Liver (tissue), 9 donors: Measurements from ENCODE around the gene TMCO1. TPM values are rescaled to one million over a fixed set of nuclear protein-coding genes. Genes with fewer than 3 reads are reported as not detected.

Source experiments
- DNase-seq: peaks from one replicate; pipeline ENCODE4 v3.0.0-alpha.2; 2017; ENCODE audit warnings: low spot score
- H3K27ac ChIP-seq, 2 donors: one replicate each; pipeline ENCODE4 v1.7.0; 2013; ENCODE audit warnings: inconsistent platforms in 2 of 2, low read length in 2 of 2, control low read depth in 1 of 2, low read depth in 1 of 2, mild to moderate bottlenecking in 1 of 2
- H3K27me3 ChIP-seq, 4 donors: one replicate each; pipeline versions ENCODE4 v1.6.1 to v1.7.0; 2013; ENCODE audit warnings: low read length in 3 of 4, inconsistent platforms in 1 of 4, mild to moderate bottlenecking in 1 of 4, moderate library complexity in 1 of 4; ENCODE audit not compliant: control insufficient read depth in 4 of 4, insufficient read depth in 4 of 4
- H3K36me3 ChIP-seq, 4 donors: one replicate each; pipeline versions ENCODE4 v1.6.1 to v1.7.0; 2013; ENCODE audit warnings: low read length in 3 of 4, mild to moderate bottlenecking in 3 of 4, low read depth in 1 of 4, moderate library complexity in 1 of 4; ENCODE audit not compliant: control insufficient read depth in 4 of 4, insufficient read depth in 3 of 4
- H3K4me1 ChIP-seq, 4 donors: one replicate each; pipeline versions ENCODE4 v1.6.1 to v1.7.0; 2013; ENCODE audit warnings: low read length in 3 of 4, mild to moderate bottlenecking in 3 of 4, moderate library complexity in 1 of 4; ENCODE audit not compliant: control insufficient read depth in 4 of 4, insufficient read depth in 4 of 4
- H3K4me3 ChIP-seq, 3 donors: one replicate each; pipeline versions ENCODE4 v1.6.1 to v1.7.0; 2013; ENCODE audit warnings: low read length in 3 of 3, control low read depth in 1 of 3, low read depth in 1 of 3, mild to moderate bottlenecking in 1 of 3
- H3K9ac ChIP-seq, 2 donors: one replicate each; pipeline ENCODE4 v1.7.0; 2013; ENCODE audit warnings: low read length in 2 of 2, mild to moderate bottlenecking in 2 of 2, moderate library complexity in 2 of 2, control low read depth in 1 of 2, low read depth in 1 of 2
- H3K9me3 ChIP-seq, 4 donors: one replicate each; pipeline versions ENCODE4 v1.6.1 to v1.7.0; 2013; ENCODE audit warnings: low read length in 3 of 4; ENCODE audit not compliant: control insufficient read depth in 4 of 4
- EGR1 ChIP-seq, 2 donors: IDR thresholded peaks; 2 replicates each; pipeline ENCODE4 v1.6.1; 2016 to 2018; ENCODE audit warnings: antibody characterized with exemption in 2 of 2, low read depth in 2 of 2
- FOXA1 ChIP-seq: IDR thresholded peaks from 2 replicates; pipeline ENCODE4 v1.6.1; 2016; ENCODE audit warnings: antibody characterized with exemption
- FOXA2 ChIP-seq: IDR thresholded peaks from 2 replicates; pipeline ENCODE4 v1.6.1; 2016; ENCODE audit warnings: antibody characterized with exemption
- GABPA ChIP-seq, 2 donors: IDR thresholded peaks in 1 of 2; conservative IDR thresholded peaks in 1 of 2; 2 replicates each; pipeline ENCODE4 v1.6.1; 2016; ENCODE audit warnings: antibody characterized with exemption in 2 of 2, mild to moderate bottlenecking in 1 of 2, moderate library complexity in 1 of 2
- HNF4A ChIP-seq, 2 donors: conservative IDR thresholded peaks; 2 replicates each; pipeline ENCODE4 v1.6.1; 2016; ENCODE audit warnings: antibody characterized with exemption in 2 of 2, mild to moderate bottlenecking in 2 of 2
- HNF4G ChIP-seq: IDR thresholded peaks from 2 replicates; pipeline ENCODE4 v1.6.1; 2016; ENCODE audit warnings: antibody characterized with exemption
- JUND ChIP-seq, 2 donors: IDR thresholded peaks; 2 replicates each; pipeline ENCODE4 v1.6.1; 2016; ENCODE audit warnings: antibody characterized with exemption in 2 of 2
- NR2F2 ChIP-seq: IDR thresholded peaks from 2 replicates; pipeline ENCODE4 v1.6.1; 2016; ENCODE audit warnings: antibody characterized with exemption
- RAD21 ChIP-seq, 2 donors: IDR thresholded peaks; 2 replicates each; pipeline ENCODE4 v1.6.1; 2016; ENCODE audit warnings: antibody characterized with exemption in 2 of 2, mild to moderate bottlenecking in 2 of 2
- TAF1 ChIP-seq: conservative IDR thresholded peaks from 2 replicates; pipeline ENCODE4 v1.6.1; 2016; ENCODE audit warnings: antibody characterized with exemption, mild to moderate bottlenecking
- YY1 ChIP-seq: IDR thresholded peaks from 2 replicates; pipeline ENCODE4 v1.6.1; 2016; ENCODE audit warnings: antibody characterized with exemption, mild to moderate bottlenecking
- WGBS: extraction: QIAGEN DNeasy Blood & Tissue Kit; methylation state at CpG from one replicate; pipeline ENCODE4 v1.1.7; 2013; 5-methylcytosine and 5-hydroxymethylcytosine counted together
- polyA plus RNA-seq, 2 donors: library from polyadenylated mRNA; stranded (reverse) in 1 of 2; unstranded in 1 of 2; fragments of 200-250 nt in 1 of 2; fragments of >200 nt in 1 of 2; fragmentation: Nextera tagmentation in 1 of 2; extraction: Ambion mirVana in 1 of 2; gene quantifications; one replicate each; pipeline versions ENCODE4 v1.2.1 to v1.2.3, GENCODE V29; 2013 to 2015
- total RNA-seq, 2 donors: library from RNA; depleted of rRNA; stranded (reverse); fragments of >200 nt; gene quantifications; one replicate each; pipeline ENCODE4 v1.2.3, GENCODE V29; 2014
- TF ChIP-seq, protein P1 (sequence below): IDR thresholded peaks from 2 replicates; pipeline ENCODE4 v1.6.1; 2016; ENCODE audit warnings: antibody characterized with exemption
- TF ChIP-seq, protein P2 (sequence below): IDR thresholded peaks from 2 replicates; pipeline ENCODE4 v1.6.1; 2016; ENCODE audit warnings: antibody characterized with exemption
- TF ChIP-seq, protein P3 (sequence below): fragments of 150-350 bp; IDR thresholded peaks from 2 replicates; pipeline ENCODE4 v1.5.1; 2017; ENCODE audit warnings: improper control_type of control experiment, low read depth, low read length; ENCODE audit not compliant: missing input control
- TF ChIP-seq, protein P4 (sequence below): IDR thresholded peaks from 2 replicates; pipeline ENCODE4 v1.6.1; 2016; ENCODE audit warnings: antibody characterized with exemption
- TF ChIP-seq, protein P5 (sequence below): IDR thresholded peaks from 2 replicates; pipeline ENCODE4 v1.6.1; 2016; ENCODE audit warnings: antibody characterized with exemption, mild to moderate bottlenecking
- donor health status: healthy.
- donor health status: healthy.
- donor health status: healthy.
- donor health status: healthy.
- donor health status: healthy.

The TMCO1 gene
- total and polyA plus RNA-seq, 4 donors, result 53.8 to 170 (median 71.2) TPM

DNA sequence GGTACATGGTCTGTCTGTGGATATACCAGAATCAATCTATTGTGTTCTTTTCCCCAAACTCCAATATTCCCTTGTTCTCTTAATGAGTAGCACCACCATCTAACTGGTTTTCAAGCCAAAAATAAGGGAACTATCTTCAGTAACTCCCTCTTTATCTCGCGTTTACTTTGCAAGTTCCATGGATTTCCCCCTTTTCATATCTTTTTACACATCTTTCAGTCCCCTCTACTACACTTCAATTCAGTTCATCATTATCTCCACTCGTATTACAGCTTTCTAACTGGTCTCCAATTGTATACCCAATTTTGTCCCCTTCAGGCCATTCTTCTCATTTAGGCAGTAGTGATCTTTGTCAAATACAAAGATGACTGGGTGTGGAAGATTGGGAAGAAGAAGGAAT, 4.1 kb upstream of the TMCO1 start:
- TF ChIP-seq TAF1, result no peak
- no peak for TF ChIP-seq HNF4G
- TF ChIP-seq, protein P1, sequence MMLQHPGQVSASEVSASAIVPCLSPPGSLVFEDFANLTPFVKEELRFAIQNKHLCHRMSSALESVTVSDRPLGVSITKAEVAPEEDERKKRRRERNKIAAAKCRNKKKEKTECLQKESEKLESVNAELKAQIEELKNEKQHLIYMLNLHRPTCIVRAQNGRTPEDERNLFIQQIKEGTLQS, result no peak
- TF ChIP-seq, protein P2, sequence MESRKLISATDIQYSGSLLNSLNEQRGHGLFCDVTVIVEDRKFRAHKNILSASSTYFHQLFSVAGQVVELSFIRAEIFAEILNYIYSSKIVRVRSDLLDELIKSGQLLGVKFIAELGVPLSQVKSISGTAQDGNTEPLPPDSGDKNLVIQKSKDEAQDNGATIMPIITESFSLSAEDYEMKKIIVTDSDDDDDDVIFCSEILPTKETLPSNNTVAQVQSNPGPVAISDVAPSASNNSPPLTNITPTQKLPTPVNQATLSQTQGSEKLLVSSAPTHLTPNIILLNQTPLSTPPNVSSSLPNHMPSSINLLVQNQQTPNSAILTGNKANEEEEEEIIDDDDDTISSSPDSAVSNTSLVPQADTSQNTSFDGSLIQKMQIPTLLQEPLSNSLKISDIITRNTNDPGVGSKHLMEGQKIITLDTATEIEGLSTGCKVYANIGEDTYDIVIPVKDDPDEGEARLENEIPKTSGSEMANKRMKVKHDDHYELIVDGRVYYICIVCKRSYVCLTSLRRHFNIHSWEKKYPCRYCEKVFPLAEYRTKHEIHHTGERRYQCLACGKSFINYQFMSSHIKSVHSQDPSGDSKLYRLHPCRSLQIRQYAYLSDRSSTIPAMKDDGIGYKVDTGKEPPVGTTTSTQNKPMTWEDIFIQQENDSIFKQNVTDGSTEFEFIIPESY, result no peak
- TF ChIP-seq, protein P3, sequence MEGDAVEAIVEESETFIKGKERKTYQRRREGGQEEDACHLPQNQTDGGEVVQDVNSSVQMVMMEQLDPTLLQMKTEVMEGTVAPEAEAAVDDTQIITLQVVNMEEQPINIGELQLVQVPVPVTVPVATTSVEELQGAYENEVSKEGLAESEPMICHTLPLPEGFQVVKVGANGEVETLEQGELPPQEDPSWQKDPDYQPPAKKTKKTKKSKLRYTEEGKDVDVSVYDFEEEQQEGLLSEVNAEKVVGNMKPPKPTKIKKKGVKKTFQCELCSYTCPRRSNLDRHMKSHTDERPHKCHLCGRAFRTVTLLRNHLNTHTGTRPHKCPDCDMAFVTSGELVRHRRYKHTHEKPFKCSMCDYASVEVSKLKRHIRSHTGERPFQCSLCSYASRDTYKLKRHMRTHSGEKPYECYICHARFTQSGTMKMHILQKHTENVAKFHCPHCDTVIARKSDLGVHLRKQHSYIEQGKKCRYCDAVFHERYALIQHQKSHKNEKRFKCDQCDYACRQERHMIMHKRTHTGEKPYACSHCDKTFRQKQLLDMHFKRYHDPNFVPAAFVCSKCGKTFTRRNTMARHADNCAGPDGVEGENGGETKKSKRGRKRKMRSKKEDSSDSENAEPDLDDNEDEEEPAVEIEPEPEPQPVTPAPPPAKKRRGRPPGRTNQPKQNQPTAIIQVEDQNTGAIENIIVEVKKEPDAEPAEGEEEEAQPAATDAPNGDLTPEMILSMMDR, result no peak
- TF ChIP-seq EGR1 (IDR thresholded peaks at IDR 0.05; ENCODE audit: low read depth in 2 of 2), result no peak
- no peak for TF ChIP-seq GABPA (IDR thresholded peaks at IDR 0.05 in 1 of 2, conservative IDR thresholded peaks at IDR 0.05 in 1 of 2)
- TF ChIP-seq FOXA2, result no peak
- no peak for TF ChIP-seq FOXA1
- TF ChIP-seq, protein P4, sequence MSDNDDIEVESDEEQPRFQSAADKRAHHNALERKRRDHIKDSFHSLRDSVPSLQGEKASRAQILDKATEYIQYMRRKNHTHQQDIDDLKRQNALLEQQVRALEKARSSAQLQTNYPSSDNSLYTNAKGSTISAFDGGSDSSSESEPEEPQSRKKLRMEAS, result no peak
- no peak for TF ChIP-seq NR2F2
- no peak for TF ChIP-seq RAD21 (IDR thresholded peaks at IDR 0.05)
- TF ChIP-seq HNF4A (conservative IDR thresholded peaks at IDR 0.05), result no peak
- TF ChIP-seq, protein P5, sequence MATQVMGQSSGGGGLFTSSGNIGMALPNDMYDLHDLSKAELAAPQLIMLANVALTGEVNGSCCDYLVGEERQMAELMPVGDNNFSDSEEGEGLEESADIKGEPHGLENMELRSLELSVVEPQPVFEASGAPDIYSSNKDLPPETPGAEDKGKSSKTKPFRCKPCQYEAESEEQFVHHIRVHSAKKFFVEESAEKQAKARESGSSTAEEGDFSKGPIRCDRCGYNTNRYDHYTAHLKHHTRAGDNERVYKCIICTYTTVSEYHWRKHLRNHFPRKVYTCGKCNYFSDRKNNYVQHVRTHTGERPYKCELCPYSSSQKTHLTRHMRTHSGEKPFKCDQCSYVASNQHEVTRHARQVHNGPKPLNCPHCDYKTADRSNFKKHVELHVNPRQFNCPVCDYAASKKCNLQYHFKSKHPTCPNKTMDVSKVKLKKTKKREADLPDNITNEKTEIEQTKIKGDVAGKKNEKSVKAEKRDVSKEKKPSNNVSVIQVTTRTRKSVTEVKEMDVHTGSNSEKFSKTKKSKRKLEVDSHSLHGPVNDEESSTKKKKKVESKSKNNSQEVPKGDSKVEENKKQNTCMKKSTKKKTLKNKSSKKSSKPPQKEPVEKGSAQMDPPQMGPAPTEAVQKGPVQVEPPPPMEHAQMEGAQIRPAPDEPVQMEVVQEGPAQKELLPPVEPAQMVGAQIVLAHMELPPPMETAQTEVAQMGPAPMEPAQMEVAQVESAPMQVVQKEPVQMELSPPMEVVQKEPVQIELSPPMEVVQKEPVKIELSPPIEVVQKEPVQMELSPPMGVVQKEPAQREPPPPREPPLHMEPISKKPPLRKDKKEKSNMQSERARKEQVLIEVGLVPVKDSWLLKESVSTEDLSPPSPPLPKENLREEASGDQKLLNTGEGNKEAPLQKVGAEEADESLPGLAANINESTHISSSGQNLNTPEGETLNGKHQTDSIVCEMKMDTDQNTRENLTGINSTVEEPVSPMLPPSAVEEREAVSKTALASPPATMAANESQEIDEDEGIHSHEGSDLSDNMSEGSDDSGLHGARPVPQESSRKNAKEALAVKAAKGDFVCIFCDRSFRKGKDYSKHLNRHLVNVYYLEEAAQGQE, result no peak
- no peak for TF ChIP-seq YY1
- TF ChIP-seq JUND (IDR thresholded peaks at IDR 0.05), result no peak
- H3K36me3 ChIP-seq, result peaks cover 0 to 3% (median 0%) of the 10 kb centered on the region in 4 donors
- DNase-seq, result no peak
- no peak overlapping the region for H3K9ac ChIP-seq
- no peaks in the 10 kb centered on the region for H3K9me3 ChIP-seq
- H3K27ac ChIP-seq, result no peak overlapping the region
- no peaks in the 10 kb centered on the region for H3K27me3 ChIP-seq
- no peak overlapping the region for H3K4me3 ChIP-seq
- H3K4me1 ChIP-seq, result peaks cover 4 to 13% (median 7%) of the 10 kb centered on the region in 4 donors
- 92% methylated on average over 3 of the region's 3 CpGs for WGBS

DNA sequence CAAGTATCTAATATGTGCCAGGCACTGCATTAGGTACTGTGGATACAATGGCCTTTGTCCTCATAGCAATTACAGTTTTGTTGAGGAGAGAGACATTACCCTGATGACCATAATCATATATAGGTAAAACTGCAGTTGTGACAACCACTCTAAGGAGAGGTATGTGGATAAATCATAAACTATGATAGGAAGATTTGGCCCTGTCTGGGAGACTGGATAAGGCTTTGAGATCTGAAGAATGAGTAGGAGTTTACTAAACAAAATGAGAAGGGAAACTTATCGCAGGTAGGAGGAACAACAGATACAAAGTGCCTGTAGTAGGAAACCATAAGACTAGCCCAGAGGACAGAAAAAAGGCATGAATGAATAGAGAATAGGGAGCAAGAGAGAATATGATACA, 4.4 kb downstream of the TMCO1 start:
- peaks cover 8 to 26% (median 11%) of the 10 kb centered on the region in 4 donors for H3K4me1 ChIP-seq
- no peak overlapping the region for H3K4me3 ChIP-seq
- H3K9me3 ChIP-seq, result no peaks in the 10 kb centered on the region
- no peaks in the 10 kb centered on the region for H3K27me3 ChIP-seq
- H3K27ac ChIP-seq, result no peak overlapping the region
- H3K36me3 ChIP-seq, result peaks cover 0 to 24% (median 17%) of the 10 kb centered on the region in 4 donors
- H3K9ac ChIP-seq, result no peak overlapping the region
- DNase-seq, result no peak
- WGBS, result 94% methylated on average over 1 of the region's 1 CpG
- TF ChIP-seq YY1 (no peak), TAF1 (no peak), FOXA1 (no peak), HNF4A (conservative IDR thresholded peaks at IDR 0.05) (no peak), JUND (IDR thresholded peaks at IDR 0.05) (no peak)
- TF ChIP-seq, protein P2, result no peak
- TF ChIP-seq, protein P5, result no peak
